ENCODE results near the gene MCCD1. TPM values are rescaled to one million over a fixed set of nuclear protein-coding genes. Genes with fewer than 3 reads are reported as not detected.

Gene MCCD1
- total and polyA plus RNA-seq, 2 of the 13 experiments (the other 11 are each of a cell fraction or from before 2014, with no cell fraction given) = 0.15 TPM; not detected in 1

GRCh38 chr6:31546958-31547726, 18.4 kb downstream of the MCCD1 start, which contains the start of gene NFKBIL1 (continued):
- TF ChIP-seq THAP9 (CRISPR knock-in tag; IDR thresholded peaks at IDR 0.05; ENCODE audit: borderline replicate concordance) = peak; percentile 39; the same call in 1 of the 2 replicates
- TF ChIP-seq ZNF564 (CRISPR knock-in tag; IDR thresholded peaks at IDR 0.05) = peak; percentile 67; the same call in 1 of the 2 replicates
- TF ChIP-seq BCL6 (CRISPR knock-in tag; IDR thresholded peaks at IDR 0.05) = peak; percentile 16; the same call in 1 of the 2 replicates
- TF ChIP-seq ZBTB25 (CRISPR knock-in tag; IDR thresholded peaks at IDR 0.05) = peak; percentile 77
- no peak for TF ChIP-seq CENPT (CRISPR knock-in tag; IDR thresholded peaks at IDR 0.05; ENCODE audit: low read depth)
- TF ChIP-seq ZNF138 (CRISPR knock-in tag; IDR thresholded peaks at IDR 0.05; ENCODE audit: low read depth) = no peak
- no peak for TF ChIP-seq AGO1 (IDR thresholded peaks at IDR 0.05; ENCODE audit: low read depth, low read length, poor library complexity, severe bottlenecking)
- TF ChIP-seq ZSCAN9 (CRISPR knock-in tag; IDR thresholded peaks at IDR 0.05; ENCODE audit: borderline replicate concordance) = peak; percentile 63; the same call in 1 of the 2 replicates
- peak; percentile 37; the same call in 1 of the 2 replicates for TF ChIP-seq PRDM10 (CRISPR knock-in tag; IDR thresholded peaks at IDR 0.05; ENCODE audit: low read depth)
- TF ChIP-seq CHD4 (IDR thresholded peaks at IDR 0.05; ENCODE audit: borderline replicate concordance, low read length) = no peak
- peak; percentile 11; the same call in 1 of the 2 replicates for TF ChIP-seq NFYC (CRISPR knock-in tag; IDR thresholded peaks at IDR 0.05)
- peak; percentile 60; the same call in 1 of the 2 replicates for TF ChIP-seq RXRA (CRISPR knock-in tag; IDR thresholded peaks at IDR 0.05)
- no peak; the same call in 1 of the 2 replicates for TF ChIP-seq SOX13 (IDR thresholded peaks at IDR 0.05)
- TF ChIP-seq SOX13 (CRISPR knock-in tag; conservative IDR thresholded peaks at IDR 0.05 in 1 of 2, IDR thresholded peaks at IDR 0.05 in 1 of 2) = peak in 1 of 2 experiments; percentile 35; a peak in 1 of 4 replicates
- TF ChIP-seq ZNF687 (CRISPR knock-in tag; IDR thresholded peaks at IDR 0.05) = peak; percentile 55
- no peak; the same call in 1 of the 2 replicates for TF ChIP-seq RARG (CRISPR knock-in tag; IDR thresholded peaks at IDR 0.05; ENCODE audit: low read depth)

Measured in HepG2 (cell line).